ENCODE data around the gene CHST7. TPM values are rescaled to one million over a fixed set of nuclear protein-coding genes. Genes with fewer than 3 reads are reported as not detected.

CHST7 gene
- total RNA-seq, 1 experiment from 2014 or later, result 7.7 TPM

- TF ChIP-seq YY1 (IDR thresholded peaks at IDR 0.05; ENCODE audit: extremely low read depth, insufficient replicate concordance, low read depth, low read length), result no peak
- TF ChIP-seq RAD21 (IDR thresholded peaks at IDR 0.05; ENCODE audit: low read depth), result no peak
- no peak for TF ChIP-seq POLR2AphosphoS5 (IDR thresholded peaks at IDR 0.05; ENCODE audit: low read depth, low read length)
- TF ChIP-seq POLR2A (IDR thresholded peaks at IDR 0.05; ENCODE audit: borderline replicate concordance, extremely low read depth, insufficient read depth, insufficient read length), result no peak
- no peak for TF ChIP-seq ELF1 (IDR thresholded peaks at IDR 0.05; ENCODE audit: borderline replicate concordance, low read depth)
- TF ChIP-seq EZH2phosphoT487 (IDR thresholded peaks at IDR 0.05; ENCODE audit: borderline replicate concordance), result no peak
- TF ChIP-seq SP1 (IDR thresholded peaks at IDR 0.05; ENCODE audit: low read depth), result no peak
- no peak for TF ChIP-seq ZNF274 (IDR thresholded peaks at IDR 0.05; ENCODE audit: low read depth, low read length)
- no peak for TF ChIP-seq SRF (IDR thresholded peaks at IDR 0.05; ENCODE audit: low read depth)
- no peak for TF ChIP-seq ATF3 (IDR thresholded peaks at IDR 0.05)
These were observed 2.9 kb downstream of the CHST7 start (continued) for GRCh38 chrX:46576458-46576857.

DNA sequence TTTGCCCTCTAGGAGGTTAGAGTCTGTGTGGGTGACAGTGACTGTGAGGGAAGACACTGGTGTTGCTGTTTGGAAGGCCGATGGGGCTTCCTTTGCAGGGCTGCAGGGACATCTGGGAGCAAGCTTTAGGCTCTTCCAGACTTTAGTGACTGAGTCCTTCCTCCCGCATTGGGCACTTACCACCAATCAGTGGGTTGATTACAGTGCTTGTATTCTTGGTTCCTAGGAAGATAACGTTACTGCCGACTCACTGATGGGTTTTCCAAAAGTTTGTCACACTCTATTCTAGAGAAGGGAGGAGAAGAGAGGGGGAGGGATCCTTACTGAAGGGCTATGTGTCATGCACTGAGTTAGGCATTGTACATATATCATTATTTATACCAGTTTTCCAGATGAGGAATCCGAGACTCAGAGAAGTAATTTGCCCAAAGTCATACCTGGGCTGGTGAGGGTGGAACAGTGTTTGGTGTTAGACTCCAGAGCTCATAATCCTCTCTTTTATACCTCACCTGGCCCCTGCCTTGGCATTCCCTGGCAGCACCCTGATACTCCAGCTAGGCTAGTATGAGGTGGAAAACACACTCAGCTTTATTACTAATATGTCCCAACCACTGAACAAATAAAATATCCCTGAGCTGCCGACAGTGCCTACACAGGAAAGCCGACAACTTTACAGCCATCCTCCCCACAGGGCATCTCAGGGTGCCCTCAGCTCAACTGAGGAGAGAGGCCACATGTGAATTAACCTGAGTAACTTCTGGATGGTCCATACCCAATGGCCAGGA is 3.8 kb downstream of the CHST7 start:
- Histone ChIP-seq H3K36me3 (ENCODE audit: control insufficient read depth in 1 of 2, insufficient read depth in 2 of 2, low read length in 2 of 2) (no peaks in the 10 kb centered on the region), H3K9me2 (ENCODE audit: insufficient read depth) (no peaks in the 10 kb centered on the region), H3K79me2 (ENCODE audit: insufficient read depth, low read length) (peaks cover 13% of the 10 kb centered on the region), H3K4me3 (replicated peaks in 1 of 2; ENCODE audit: low read depth in 1 of 2, low read length in 2 of 2) (no peak overlapping the region), H3K9me3 (ENCODE audit: control insufficient read depth in 1 of 2, insufficient read depth in 1 of 2, low read depth in 1 of 2, low read length in 2 of 2) (no peaks in the 10 kb centered on the region), H3K4me1 (ENCODE audit: control insufficient read depth in 1 of 2, insufficient read depth in 2 of 2, low read length in 2 of 2) (peaks cover 13 to 43% of the 10 kb centered on the region in 2 experiments), H4K20me1 (ENCODE audit: insufficient read depth) (no peaks in the 10 kb centered on the region), H3K27me3 (ENCODE audit: insufficient read depth, low read length) (no peaks in the 10 kb centered on the region), H2AFZ (ENCODE audit: low read depth, low read length, poor library complexity, severe bottlenecking) (no peak overlapping the region), H3K27ac (ENCODE audit: low read depth, low read length) (no peak overlapping the region), H3K4me2 (ENCODE audit: low read length) (no peak overlapping the region), H3K9ac (ENCODE audit: low read length) (no peak overlapping the region)
- DNase-seq (ENCODE audit: low read depth, low spot score) (no peak), ATAC-seq (no peak)
- intact Hi-C loops (cut with micrococcal nuclease), result no loop called here
- ChIA-PET CTCF (no interaction called here), RAD21 (ENCODE audit: low non-redundant PET in 1 of 2, low total read pairs in 2 of 2, uncharacterized antibody in 2 of 2, unreplicated experiment in 2 of 2) (no interaction called here), POLR2A (no interaction called here)
- no peak for TF ChIP-seq POLR2AphosphoS5 (IDR thresholded peaks at IDR 0.05; ENCODE audit: low read depth, low read length)
- no peak for TF ChIP-seq ELF1 (IDR thresholded peaks at IDR 0.05; ENCODE audit: borderline replicate concordance, low read depth)
- TF ChIP-seq, protein P1, sequence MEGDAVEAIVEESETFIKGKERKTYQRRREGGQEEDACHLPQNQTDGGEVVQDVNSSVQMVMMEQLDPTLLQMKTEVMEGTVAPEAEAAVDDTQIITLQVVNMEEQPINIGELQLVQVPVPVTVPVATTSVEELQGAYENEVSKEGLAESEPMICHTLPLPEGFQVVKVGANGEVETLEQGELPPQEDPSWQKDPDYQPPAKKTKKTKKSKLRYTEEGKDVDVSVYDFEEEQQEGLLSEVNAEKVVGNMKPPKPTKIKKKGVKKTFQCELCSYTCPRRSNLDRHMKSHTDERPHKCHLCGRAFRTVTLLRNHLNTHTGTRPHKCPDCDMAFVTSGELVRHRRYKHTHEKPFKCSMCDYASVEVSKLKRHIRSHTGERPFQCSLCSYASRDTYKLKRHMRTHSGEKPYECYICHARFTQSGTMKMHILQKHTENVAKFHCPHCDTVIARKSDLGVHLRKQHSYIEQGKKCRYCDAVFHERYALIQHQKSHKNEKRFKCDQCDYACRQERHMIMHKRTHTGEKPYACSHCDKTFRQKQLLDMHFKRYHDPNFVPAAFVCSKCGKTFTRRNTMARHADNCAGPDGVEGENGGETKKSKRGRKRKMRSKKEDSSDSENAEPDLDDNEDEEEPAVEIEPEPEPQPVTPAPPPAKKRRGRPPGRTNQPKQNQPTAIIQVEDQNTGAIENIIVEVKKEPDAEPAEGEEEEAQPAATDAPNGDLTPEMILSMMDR (IDR thresholded peaks at IDR 0.05 in 2 of 3, conservative IDR thresholded peaks at IDR 0.05 in 1 of 3; ENCODE audit: borderline replicate concordance in 1 of 3, insufficient read depth in 1 of 3, low read depth in 2 of 3, low read length in 2 of 3), result no peak
- TF ChIP-seq MAX (IDR thresholded peaks at IDR 0.05), result no peak
- no peak for TF ChIP-seq FOSL1 (IDR thresholded peaks at IDR 0.05; ENCODE audit: low read depth)
- TF ChIP-seq RAD21 (IDR thresholded peaks at IDR 0.05; ENCODE audit: low read depth), result no peak
- TF ChIP-seq EGR1 (IDR thresholded peaks at IDR 0.05; ENCODE audit: low read depth), result no peak
- TF ChIP-seq SP1 (IDR thresholded peaks at IDR 0.05; ENCODE audit: low read depth), result no peak
- TF ChIP-seq CEBPB (IDR thresholded peaks at IDR 0.05; ENCODE audit: low read depth), result no peak
- no TSS peak for BruUV-seq (replicated peaks)

Data from HCT116 (cell line).